HG02973 (cell line): ENCODE results near the gene BNC2.

ENCODE experiments used
- ATAC-seq: cut with Tn5 transposase; IDR thresholded peaks from one replicate; pipeline ENCODE4 v1.9.1; 2021; ENCODE audit warnings: moderate library complexity; ENCODE audit not compliant: unreplicated experiment

BNC2 gene

DNA sequence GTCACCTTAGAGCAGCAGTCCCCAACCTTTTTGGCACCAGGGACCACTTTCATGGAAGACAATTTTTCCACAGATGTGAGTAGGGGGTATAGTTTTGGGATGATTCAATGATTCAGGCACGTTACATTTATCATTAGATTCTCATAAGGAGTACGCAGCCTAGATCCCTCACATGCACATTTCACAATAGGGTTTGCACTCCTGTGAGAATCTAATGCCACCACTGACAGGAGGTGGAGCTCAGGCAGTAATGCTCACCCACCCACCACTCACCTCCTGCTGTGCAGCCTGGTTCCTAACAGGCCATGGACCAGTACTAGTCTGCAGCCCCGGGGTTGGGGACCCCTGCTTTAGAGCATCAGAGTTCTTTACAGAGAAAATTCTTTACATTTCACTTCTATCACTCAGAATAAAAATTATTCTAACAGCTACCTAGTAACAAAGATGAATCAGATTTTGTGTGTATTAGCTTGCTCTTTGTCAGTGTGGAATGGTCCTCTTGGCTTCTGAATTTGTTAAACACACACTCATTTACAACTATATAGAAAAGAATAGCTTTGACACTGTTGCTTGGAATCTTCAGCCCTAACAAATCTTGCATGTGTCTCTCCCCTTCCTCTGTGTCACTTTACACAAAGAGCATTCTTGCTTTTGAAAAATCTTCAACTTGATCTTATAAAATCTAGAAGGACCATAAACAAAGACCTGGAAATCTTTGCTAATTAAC lies 438.6 kb downstream of the BNC2 start:
- no peak for ATAC-seq

DNA sequence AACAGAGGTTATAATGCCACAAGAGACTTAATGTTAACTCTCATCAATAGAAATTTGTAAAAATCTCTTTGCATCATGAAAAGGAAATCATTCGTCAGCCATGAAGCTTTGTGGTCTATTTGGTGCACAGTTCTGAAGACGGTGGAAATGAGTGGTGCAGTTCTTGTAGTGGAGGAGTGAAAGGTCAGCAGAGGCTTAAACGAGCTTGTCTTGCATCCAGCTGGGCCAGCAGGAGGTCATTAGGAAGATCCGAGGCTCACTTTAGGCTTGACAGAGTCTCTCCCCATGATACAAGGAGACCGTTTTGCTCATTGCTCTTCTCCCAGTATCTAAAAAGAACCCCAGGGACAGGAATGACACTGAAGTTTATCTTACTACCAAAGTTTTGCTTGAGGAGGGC lies 440.8 kb downstream of the BNC2 start:
- no peak for ATAC-seq

DNA sequence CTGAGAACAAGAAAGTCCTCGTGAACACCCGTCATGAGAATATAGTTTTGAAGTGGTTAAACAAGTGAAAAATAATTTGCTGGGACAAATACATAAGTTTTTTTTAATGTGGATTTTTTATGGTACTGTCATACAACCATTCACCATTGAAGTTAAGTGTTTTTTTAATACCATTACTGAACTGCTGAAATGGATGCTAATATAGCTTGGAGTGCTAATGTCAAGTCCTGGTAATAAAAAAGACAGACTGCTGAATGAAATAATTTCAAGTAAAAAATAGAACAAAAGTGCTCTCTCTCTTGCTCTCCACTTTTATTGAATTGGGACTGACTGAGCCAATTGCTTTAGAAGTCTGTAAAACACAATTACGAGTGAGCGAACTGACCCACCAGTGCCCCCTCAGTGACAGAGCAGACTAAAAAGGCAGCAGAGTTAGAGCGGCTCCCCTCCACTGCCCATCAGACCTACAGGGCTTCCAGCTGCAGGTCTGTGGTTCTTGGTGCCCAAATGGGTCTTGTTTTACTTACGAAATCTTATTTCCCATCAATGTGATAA lies 442.5 kb downstream of the BNC2 start:
- no peak for ATAC-seq

DNA sequence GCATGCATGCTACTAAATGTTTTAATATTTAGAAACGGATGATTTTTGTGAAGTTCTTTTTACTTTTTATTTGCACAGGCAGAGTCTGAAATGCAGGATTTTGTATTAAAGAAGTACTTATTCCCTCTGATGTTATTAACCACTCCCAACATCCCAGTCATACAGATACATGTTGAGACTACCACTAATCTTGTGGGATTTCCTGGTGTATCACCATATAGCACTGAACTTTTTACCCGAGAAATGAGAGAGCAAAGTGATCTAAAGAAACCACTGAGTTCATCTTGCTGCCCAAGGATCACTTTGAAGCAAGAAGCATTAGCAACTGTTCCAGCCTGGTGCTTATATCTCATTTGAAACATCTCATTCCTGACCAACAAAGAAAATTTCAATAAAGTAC lies 443.8 kb downstream of the BNC2 start:
- no peak for ATAC-seq

DNA sequence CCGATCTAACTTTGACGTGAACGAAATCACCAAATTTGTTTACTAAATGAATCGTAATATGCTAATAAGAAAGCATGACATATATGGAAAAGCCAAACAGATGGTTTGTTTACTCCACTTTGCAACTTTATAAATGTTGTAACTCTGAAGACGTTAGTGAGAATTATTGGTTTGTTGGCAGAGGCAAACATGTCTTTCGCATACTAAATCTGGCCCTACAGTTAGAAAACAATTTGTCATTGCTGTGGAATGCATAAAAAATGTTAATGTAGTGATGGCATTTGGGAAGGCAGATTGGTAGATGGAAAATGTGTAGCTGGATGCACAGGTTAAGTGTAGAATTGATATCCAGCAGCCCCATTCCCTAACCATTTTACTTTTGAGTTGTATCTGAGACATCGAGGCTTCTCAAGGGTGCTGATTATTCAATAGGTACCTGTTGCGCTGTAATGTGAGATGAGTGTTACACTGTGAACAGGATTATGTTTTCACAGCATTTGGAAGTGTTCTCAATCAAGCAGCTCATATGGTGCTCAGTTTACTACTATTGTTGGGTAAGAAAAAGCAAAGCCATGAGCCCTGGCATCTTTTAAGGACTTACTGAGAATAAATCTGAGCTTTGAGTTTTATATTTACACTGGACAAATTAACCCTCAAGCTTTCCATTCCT lies 444.8 kb downstream of the BNC2 start:
- ATAC-seq: no peak

DNA sequence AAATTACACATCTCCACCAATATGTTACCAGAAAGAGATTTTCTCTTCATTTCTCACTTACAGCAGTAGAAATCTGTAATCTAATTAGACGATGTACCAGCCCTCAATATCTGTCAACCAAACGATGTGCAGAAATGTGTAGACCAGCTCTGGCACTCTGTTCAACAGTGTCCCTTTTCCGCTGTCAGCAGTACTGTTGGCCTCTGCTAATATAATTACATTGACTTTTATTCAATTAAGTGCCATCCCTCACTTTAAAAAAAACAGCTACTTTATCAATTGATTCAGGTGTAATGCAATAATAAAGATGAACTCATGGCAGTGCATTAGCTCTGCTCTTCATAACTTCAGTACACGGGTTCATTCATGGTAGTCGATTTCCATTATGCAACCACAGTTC lies 448.4 kb downstream of the BNC2 start:
- ATAC-seq: no peak

DNA sequence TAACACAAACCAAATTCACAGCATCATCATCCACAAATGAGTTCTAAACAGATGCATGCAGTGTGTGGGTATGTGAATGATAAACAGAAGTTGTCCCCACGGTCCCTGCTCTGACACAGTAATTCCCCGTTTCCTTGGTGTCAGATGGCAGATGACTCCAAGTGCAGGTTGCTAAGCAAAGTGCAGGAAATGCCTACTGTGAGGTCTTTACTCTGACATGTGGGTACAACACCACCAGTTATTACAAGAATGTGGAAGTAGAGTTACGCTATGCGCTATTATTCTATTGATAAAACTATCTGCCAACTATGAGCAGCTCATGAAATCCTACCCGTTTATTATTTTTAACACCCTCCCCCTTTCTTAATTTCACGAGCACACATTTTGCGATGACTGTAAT lies 448.9 kb downstream of the BNC2 start:
- no peak for ATAC-seq

DNA sequence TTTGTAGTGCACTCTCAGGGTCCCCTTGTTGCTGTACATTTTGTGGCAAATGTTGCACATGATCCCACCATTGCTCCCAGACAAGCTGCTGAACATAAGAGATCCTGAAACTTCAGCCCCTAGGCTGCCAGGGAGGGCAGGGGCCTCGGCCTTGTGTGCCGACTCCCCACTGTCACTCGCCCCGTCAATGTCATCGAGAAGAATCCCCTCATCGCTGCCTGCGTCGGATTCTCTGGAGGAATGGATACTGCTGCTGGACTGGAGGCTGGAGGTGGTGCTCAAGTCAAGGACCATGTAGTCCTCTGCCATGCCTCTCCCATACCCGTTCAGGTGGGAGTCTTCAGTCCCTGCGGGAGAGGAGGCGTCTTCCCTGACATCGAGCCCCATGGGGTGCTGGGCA lies 451.3 kb downstream of the BNC2 start:
- ATAC-seq: no peak

DNA sequence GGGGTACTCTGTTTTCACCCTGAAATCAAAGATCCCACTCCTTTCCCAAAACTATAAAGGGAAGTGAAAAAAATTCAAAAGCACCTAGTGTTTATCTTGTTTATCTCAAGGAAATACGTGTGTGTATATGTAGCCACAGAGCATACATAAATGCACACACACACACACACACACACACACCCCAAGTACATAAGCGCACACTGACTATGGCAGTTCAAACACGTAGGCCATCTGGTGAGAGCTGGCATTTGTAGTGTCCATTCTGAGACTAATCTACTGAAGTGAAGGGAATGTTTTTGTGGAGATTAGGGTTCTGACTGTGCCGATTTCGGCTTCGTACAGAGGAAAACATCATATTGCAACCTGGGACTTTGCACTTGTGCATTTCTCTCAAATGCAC lies 451.7 kb downstream of the BNC2 start:
- no peak for ATAC-seq

DNA sequence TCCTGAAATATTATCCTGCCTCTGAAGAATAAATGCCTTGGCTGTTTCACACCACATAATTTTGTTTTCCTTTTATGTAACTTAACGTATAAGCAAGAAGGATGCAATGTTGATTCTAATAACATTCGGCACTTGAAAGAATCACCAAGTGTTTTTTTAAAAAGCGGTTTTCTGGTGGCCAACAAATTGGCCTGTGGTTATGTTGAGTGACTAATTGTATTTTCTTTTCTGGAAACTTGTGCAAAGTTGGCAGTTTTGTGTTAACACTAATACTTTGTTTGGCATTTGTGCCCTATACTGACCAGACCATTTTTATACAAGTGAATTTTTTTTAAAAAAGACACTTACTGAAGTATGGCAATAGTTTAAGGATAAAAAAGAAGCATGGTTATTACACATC lies 452.7 kb downstream of the BNC2 start:
- no peak for ATAC-seq

DNA sequence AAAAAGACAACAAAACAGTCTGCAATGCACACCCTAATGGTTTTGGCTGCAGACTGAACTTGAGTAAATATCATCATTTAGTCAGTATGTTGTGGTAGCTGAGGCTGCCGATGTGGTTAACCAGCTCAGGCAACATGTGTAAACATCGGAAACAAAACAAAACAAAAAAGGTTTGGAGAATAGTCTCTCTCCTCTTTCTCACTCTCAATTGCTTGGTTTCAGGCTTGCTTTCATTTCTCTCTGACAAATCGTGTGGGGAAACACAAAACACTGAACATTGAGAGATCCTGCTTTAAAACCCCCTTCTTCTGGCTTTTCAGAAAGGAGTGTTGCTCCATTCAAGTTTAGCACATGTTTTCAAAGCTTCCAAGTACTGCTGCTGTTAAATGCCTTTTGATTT lies 453.3 kb downstream of the BNC2 start:
- ATAC-seq: no peak

DNA sequence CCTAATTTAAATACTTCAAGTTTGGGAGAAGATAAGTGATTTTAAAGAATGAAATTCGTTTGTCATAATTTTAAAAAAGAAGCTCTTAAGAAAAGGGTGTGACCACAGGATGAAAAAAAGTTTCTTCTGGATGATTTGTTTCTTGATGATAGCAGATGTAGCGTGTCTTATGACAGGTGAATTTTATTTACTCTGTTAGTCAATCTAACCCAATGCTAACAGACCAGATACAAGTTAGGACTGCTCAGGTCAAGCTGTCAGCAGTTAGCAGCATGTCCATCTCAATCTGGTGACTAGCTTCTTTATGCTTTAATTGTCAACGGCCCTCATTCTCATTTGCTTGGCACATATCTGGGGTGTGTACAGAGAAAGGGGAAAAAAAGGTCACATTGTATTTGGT lies 456.0 kb downstream of the BNC2 start:
- no peak for ATAC-seq

DNA sequence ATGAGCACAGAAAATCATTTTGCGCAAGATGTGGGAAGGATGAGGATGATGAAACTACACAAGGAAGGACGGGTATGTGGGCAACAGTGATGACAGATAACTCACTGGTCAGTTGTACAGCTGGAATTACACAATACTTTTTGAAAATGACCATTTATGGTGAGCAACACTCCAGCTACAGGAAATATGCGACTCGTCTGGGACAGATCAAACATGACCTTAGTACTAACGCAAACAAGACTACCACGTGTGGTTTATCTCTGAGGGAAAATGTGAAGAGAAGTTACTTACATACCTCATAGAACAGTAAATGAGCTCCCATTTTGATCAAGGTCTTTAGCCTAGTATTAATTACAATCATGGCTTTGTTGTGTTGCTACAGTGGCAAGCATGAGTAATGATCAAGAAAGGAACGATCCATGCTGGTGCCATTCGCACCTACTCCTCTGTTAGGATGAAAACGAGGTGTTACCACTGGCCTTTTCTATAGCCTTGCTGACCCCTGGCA lies 456.9 kb downstream of the BNC2 start:
- ATAC-seq: no peak

DNA sequence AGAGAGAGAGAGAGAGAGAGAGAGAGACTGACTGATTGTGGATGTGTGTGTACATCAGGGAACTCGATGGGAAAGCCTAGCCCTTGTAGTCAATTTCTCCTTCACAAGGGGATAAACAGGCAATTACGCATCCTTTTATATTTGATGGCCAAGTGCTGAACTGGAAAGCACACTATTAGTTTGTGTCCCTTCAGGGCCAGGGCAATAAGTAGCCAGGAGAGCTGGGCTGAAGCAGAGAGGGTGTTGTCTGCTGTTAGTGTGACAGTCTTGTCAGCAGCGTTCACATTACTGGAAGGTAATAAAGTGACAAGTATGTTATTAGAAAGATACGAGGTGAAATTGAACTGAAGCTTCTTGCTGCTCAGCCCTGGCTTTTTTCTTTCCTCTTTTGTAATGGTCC lies 457.7 kb downstream of the BNC2 start:
- no peak for ATAC-seq

DNA sequence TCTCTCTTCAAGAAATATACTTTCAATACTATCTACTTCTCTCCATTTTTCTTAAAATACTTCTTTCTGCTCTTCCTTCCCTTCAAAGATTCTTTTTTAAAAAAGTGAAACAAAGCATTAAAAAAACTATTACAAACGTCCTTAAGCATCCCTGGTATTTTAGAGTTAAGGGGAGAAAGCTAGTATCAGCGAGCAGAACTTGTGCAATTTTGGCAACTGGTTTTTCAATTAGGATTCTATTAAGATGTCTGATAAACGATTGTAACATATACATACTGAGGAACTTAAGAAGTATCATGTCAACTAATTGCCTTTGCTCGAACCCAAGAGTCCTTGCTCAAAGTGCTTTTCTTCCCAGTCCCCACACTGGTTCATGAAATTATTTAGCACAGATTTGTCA lies 459.2 kb downstream of the BNC2 start:
- no peak for ATAC-seq

DNA sequence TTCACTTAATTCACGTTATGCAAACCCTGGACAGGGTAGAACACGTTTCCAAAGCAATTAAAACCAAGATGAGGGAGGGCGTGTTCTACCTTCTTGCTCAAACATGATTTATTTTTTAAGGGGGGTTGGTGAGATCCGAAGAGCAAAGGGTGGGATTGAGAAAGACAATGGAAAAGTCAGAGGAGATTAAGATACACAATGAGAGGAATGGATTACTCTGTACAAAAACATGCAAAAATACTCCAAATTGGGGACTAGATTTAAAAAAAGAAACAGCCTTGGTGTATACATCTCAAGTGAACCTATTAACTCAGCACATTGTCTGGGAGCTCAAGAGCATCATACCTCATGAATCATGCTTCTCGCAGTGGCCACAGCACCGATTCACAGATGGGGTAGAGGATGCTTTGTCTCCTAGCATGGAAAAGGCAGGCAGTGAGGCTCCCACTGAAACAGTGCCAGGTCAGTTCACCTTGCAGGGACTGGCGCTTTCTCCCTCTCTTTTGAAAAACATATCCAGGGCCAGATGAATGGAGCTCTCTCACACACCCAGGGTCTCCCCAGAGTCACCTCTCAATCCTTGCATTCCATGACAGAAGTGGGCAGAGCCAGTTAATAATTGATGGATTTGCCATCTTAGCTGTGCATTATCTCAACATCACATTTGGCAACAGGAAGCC lies 459.7 kb downstream of the BNC2 start:
- ATAC-seq: no peak

DNA sequence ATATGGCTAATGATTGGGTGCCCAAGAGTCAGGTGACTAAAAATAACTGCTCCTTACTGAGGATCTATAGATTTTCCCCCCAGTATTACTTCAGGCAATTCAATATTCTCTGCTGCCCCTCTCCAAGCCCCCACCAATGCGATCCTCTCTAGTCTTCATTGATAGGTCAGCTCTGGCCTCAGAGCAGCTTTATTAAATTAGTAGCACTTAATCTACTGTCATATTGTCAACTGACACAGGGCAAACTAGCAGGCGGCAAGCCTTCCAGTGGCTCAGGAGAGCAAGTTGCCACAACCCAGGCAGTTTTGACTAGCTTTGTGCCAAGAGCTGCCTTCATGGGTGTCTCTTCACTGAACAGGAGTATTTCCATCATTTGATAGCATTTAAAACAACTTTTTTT lies 462.9 kb downstream of the BNC2 start:
- no peak for ATAC-seq

DNA sequence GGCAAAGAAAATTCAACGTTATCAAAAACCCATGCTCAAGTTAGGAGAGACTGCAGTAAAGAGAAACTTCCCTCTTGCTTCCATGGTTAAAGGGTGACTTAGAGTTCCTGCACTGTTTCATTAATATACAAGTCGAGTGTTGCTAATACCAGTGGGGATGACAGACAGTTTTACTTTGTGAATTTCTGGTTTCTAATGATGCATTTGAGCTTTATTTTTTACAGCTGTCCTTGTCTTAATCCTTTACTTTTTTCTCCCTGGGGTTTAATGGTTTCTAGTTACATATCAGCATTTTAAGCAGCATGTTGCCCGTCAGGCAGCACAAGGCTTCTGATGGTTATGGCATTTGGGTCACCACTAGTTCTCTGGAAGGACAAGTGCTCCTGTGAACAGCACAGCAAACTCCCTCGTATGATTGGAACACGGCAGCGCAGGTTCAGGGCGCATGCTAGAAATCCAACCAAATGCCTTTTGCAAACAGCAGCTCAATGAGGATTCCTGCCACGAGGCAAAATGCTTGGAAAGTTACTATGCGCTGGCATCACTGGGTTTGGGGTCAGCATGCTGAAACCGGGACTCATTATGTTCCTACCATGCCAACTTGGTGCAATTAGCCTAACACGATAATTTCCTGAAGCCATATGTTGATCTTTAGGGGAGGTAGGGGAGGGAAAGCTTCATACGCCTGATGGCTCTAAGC lies 463.8 kb downstream of the BNC2 start:
- ATAC-seq: no peak

DNA sequence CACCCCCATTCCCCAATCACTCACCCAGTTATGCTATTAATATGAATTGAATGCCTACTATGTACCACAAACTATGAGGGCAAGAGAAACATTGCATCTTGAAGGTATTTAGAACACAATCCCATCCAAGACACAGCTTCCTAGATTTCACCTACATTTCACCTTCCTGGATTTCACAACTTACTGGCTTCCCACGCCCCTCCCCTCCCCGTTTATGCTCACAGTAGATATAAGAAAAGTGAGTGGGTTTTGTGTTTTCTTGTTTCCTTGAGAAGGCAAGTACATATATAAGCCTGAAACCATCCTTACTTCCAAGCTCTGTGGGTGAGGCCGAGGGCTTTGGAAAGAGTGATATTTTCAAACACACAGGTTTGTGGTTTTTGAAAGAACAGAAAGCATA lies 465.0 kb downstream of the BNC2 start:
- no peak for ATAC-seq

DNA sequence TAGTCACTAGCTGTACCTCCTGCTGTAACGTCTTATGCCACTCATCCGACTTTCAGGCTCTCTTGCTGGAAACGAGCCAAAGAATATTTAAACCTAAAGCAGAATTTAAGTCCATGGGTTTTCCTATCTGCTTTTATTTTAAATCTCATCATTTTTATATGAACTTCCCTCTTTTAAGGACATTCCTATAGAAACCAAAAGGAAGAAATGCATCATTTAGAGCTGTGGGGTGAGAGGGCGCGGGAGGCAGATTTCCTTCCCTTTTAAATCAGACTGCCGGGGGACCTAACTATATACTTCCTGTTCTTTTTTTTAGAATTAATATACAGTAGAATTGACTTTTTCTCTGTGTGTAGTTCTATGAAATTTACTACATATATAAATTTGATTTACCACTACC lies 468.8 kb downstream of the BNC2 start:
- no peak for ATAC-seq

DNA sequence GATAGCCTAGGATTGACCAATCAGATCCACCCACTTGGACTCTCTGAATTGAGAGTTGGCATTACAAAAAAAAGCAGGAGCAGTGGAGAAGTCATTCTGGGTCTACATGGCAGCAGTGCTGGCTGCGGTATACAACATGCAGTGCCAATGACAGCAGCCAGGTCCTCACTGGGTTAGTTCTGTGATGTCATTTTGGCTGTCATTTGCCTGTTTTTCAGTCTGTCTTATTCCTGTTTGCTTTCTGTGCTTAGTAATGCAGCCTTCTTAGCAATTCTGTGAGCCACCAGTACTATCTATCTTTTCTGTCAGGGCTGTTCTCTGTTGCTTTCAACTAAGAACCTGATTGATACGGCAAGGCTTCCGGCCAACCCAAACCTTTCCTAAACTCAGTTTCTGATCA lies 471.8 kb downstream of the BNC2 start:
- ATAC-seq: no peak
